GM12878 (cell line): ENCODE results near the gene GCNT1. TPM values are rescaled to one million over a fixed set of nuclear protein-coding genes. Genes with fewer than 3 reads are reported as not detected.

Experiments used
- ATAC-seq: fragments of 200-7000 bp; cut with Tn5 transposase; 3 replicates; pipeline ENCODE4 v1.9.1; 2020; ENCODE audit warnings: mild to moderate bottlenecking, moderate library complexity
- BruUV-seq: library from RNA; stranded (reverse); fragments of 400-500 nt; replicated peaks from 2 replicates; lab custom pipeline; 2021; lab: Mats Ljungman, UMichigan
- CTCF ChIA-PET: fragments of 300-600 bp; sonication (Branson Sonifier 250); formaldehyde crosslinking; extraction: SDS; loops from one replicate; lab custom pipeline; 2021; ENCODE audit warnings: inconsistent platforms; lab: Yijun Ruan, JAX
- POLR2A ChIA-PET: fragments of 350-600 bp; formaldehyde crosslinking; extraction: SDS; loops from one replicate; lab custom pipeline; 2021; ENCODE audit warnings: inconsistent platforms; lab: Charles Lee
- RAD21 ChIA-PET: fragments of 300-600 bp; sonication (Branson Sonifier 250); formaldehyde crosslinking; loops from one replicate; lab custom pipeline; 2023; ENCODE audit warnings: antibody characterized with exemption; ENCODE audit not compliant: unreplicated experiment; lab: Charles Lee
- SMC1A ChIA-PET: fragments of 300-600 bp; sonication (Branson Sonifier 250); formaldehyde crosslinking; loops from one replicate; lab custom pipeline; 2023; ENCODE audit not compliant: unreplicated experiment, uncharacterized antibody; lab: Charles Lee
- DNase-seq: peaks from one replicate; pipeline ENCODE4 v3.0.0-alpha.2; 2011; ENCODE audit warnings: low read depth, low spot score
- FAIRE-seq: peaks from 3 replicates; lab custom pipeline; 2011; peaks lifted over from hg19 to GRCh38; lab: Jason Lieb, UNC
- H2AFZ ChIP-seq: 2 replicates; pipeline ENCODE4 v1.6.0; 2011; ENCODE audit warnings: low read depth, low read length, control low read depth; ENCODE audit not compliant: control insufficient read depth
- H3K27ac ChIP-seq: 2 replicates; pipeline ENCODE4 v1.5.1; 2011; ENCODE audit warnings: control low read depth; ENCODE audit not compliant: control insufficient read depth, insufficient read depth
- H3K27me3 ChIP-seq, 2 experiments: replicated peaks in 1 of 2; 2 replicates each; pipeline versions ENCODE4 v1.6.0 to v1.6.1; 2011; ENCODE audit warnings: low read length in 1 of 2; ENCODE audit not compliant: control insufficient read depth in 2 of 2, insufficient read depth in 2 of 2
- H3K36me3 ChIP-seq, 2 experiments: 2 replicates each; pipeline ENCODE4 v1.5.1; 2011; ENCODE audit warnings: low read length in 1 of 2; ENCODE audit not compliant: control insufficient read depth in 2 of 2, insufficient read depth in 2 of 2
- H3K4me1 ChIP-seq: 2 replicates; pipeline ENCODE4 v1.6.1; 2011; ENCODE audit warnings: mild to moderate bottlenecking, low read length, moderate library complexity, mixed read lengths; ENCODE audit not compliant: control insufficient read depth, insufficient read depth
- H3K4me2 ChIP-seq: 2 replicates; pipeline ENCODE4 v1.6.0; 2011; ENCODE audit warnings: control low read depth; ENCODE audit not compliant: control insufficient read depth, insufficient read depth
- H3K4me3 ChIP-seq: fragments of 200-600 bp; sonication (generic); 2 replicates; pipeline ENCODE4 v1.5.1; 2016
- H3K79me2 ChIP-seq: 2 replicates; pipeline ENCODE4 v1.6.0; 2011; ENCODE audit warnings: low read length; ENCODE audit not compliant: control insufficient read depth, insufficient read depth
- H3K9ac ChIP-seq: 2 replicates; pipeline ENCODE4 v1.8.0; 2011; ENCODE audit warnings: low read length, control low read depth, mixed read lengths; ENCODE audit not compliant: control insufficient read depth, insufficient read depth
- H3K9me3 ChIP-seq: replicated peaks from 3 replicates; pipeline ENCODE4 v1.5.1; 2011; ENCODE audit warnings: mild to moderate bottlenecking, low read length; ENCODE audit not compliant: control insufficient read depth, insufficient read depth
- H4K20me1 ChIP-seq: 2 replicates; pipeline ENCODE4 v1.6.0; 2011; ENCODE audit not compliant: control insufficient read depth, insufficient read depth
- ETV6 ChIP-seq, 2 experiments: fragments of 450-650 bp in 1 of 2; IDR thresholded peaks in 1 of 2; conservative IDR thresholded peaks in 1 of 2; 2 replicates each; pipeline ENCODE4 v1.6.1; 2014; ENCODE audit warnings: antibody characterized with exemption in 1 of 2, borderline replicate concordance in 1 of 2, low read depth in 1 of 2, mild to moderate bottlenecking in 1 of 2, moderate library complexity in 1 of 2
- EZH2 ChIP-seq: IDR thresholded peaks from 2 replicates; pipeline ENCODE4 v1.6.1; 2012; ENCODE audit warnings: low read depth, mild to moderate bottlenecking, control low read depth, inconsistent platforms, low read length, borderline replicate concordance; ENCODE audit not compliant: control insufficient read depth
- IRF4 ChIP-seq: IDR thresholded peaks from 2 replicates; pipeline ENCODE4 v1.6.1; 2011; ENCODE audit warnings: low read depth, low read length
- KLF5 ChIP-seq: fragments of 450-650 bp; IDR thresholded peaks from 2 replicates; pipeline ENCODE4 v1.6.1; 2014; ENCODE audit warnings: mild to moderate bottlenecking; ENCODE audit not compliant: partially characterized antibody
- MXI1 ChIP-seq: fragments of 150-350 bp; IDR thresholded peaks from 2 replicates; pipeline ENCODE4 v1.6.1; 2011; ENCODE audit warnings: low read depth, mild to moderate bottlenecking, inconsistent platforms, low read length, improper control_type of control experiment
- NFXL1 ChIP-seq: fragments of 450-650 bp; IDR thresholded peaks from 2 replicates; pipeline ENCODE4 v1.6.1; 2017; ENCODE audit warnings: antibody characterized with exemption, mild to moderate bottlenecking, borderline replicate concordance
- NR2C1 ChIP-seq: fragments of 450-650 bp; IDR thresholded peaks from 2 replicates; pipeline ENCODE4 v1.6.1; 2017; ENCODE audit warnings: antibody characterized with exemption, mild to moderate bottlenecking, moderate library complexity
- POLR2AphosphoS2 ChIP-seq: IDR thresholded peaks from 2 replicates; pipeline ENCODE4 v1.6.1; 2011; ENCODE audit warnings: low read depth, mild to moderate bottlenecking, low read length, improper control_type of control experiment, moderate library complexity
- RBBP5 ChIP-seq: fragments of 200-600 bp; sonication (generic); conservative IDR thresholded peaks from 2 replicates; pipeline ENCODE4 v1.6.1; 2016
- RELA ChIP-seq: fragments of 450-650 bp; IDR thresholded peaks from 2 replicates; pipeline ENCODE4 v1.8.0; 2014; ENCODE audit warnings: borderline replicate concordance; ENCODE audit not compliant: partially characterized antibody
- SP1 ChIP-seq: IDR thresholded peaks from one replicate; pipeline ENCODE4 v1.6.1; 2011; ENCODE audit warnings: low read depth, low read length
- TCF3 ChIP-seq: IDR thresholded peaks from 2 replicates; pipeline ENCODE4 v1.6.1; 2012; ENCODE audit warnings: low read depth, mild to moderate bottlenecking, low read length, borderline replicate concordance; ENCODE audit not compliant: insufficient read depth
- YY1 ChIP-seq: IDR thresholded peaks from 2 replicates; pipeline ENCODE4 v1.6.1; 2011; ENCODE audit warnings: low read depth, mild to moderate bottlenecking, low read length
- WGBS: methylation state at CpG from one replicate; pipeline ENCODE4 v1.1.6; 2016; ENCODE audit warnings: low lambda C conversion rate; ENCODE audit not compliant: insufficient replicate concordance, insufficient coverage; ENCODE audit errors: missing lambda C conversion rate; 5-methylcytosine and 5-hydroxymethylcytosine counted together
- in situ Hi-C: fragments of 300-500 bp; cut with MboI; formaldehyde crosslinking; loops from 9 replicates; pipeline ENCODE4 v1.14.3; 2018; ENCODE audit warnings: mixed read lengths
- intact Hi-C: fragments of 100-400 bp; cut with micrococcal nuclease; formaldehyde crosslinking; loops from one replicate; pipeline ENCODE4 v1.14.2; 2022; ENCODE audit not compliant: unreplicated experiment
- polyA plus RNA-seq, 11 experiments: library from polyadenylated mRNA; depleted of rRNA in 4 of 11; unstranded in 6 of 11; stranded (reverse) in 5 of 11; fragments of >200 nt; fragmentation: Nextera tagmentation in 4 of 11; fragmentation: Illumina TruSeq in 1 of 11; extraction: Ambion mirVana in 4 of 11; extraction: Trizol in 1 of 11; gene quantifications; 1 replicate in 1 of 11; 2 replicates in 10 of 11; pipeline versions ENCODE4 v1.2.1 to v1.2.3, GENCODE V29; 2011 to 2016; ENCODE audit warnings: inconsistent platforms in 2 of 11, missing spikeins in 2 of 11, low read depth in 1 of 11
- total RNA-seq, 4 experiments: library from RNA; depleted of rRNA in 3 of 4; stranded (reverse); fragments of >200 nt in 3 of 4; fragmentation: Illumina TruSeq in 1 of 4; extraction: Trizol in 1 of 4; gene quantifications; 2 replicates each; pipeline versions ENCODE4 v1.2.1 to v1.2.3, GENCODE V29; 2013 to 2021
- TF ChIP-seq, protein P1 (sequence below): fragments of 450-650 bp; IDR thresholded peaks from 2 replicates; pipeline ENCODE4 v1.6.1; 2017; ENCODE audit warnings: low read depth, mild to moderate bottlenecking, moderate library complexity
- TF ChIP-seq, protein P2 (sequence below): fragments of 450-650 bp; conservative IDR thresholded peaks from 2 replicates; pipeline ENCODE4 v1.6.1; 2017; ENCODE audit warnings: mild to moderate bottlenecking, moderate library complexity
- TF ChIP-seq, protein P3 (sequence below): fragments of 450-650 bp; IDR thresholded peaks from 2 replicates; pipeline ENCODE4 v1.6.1; 2017; ENCODE audit warnings: mild to moderate bottlenecking, moderate library complexity

The GCNT1 gene
- total and polyA plus RNA-seq, 10 of the 15 experiments (the other 5 are each of a cell fraction or from before 2014, with no cell fraction given): 2.8 to 17.8 (median 7.1) TPM

DNA sequence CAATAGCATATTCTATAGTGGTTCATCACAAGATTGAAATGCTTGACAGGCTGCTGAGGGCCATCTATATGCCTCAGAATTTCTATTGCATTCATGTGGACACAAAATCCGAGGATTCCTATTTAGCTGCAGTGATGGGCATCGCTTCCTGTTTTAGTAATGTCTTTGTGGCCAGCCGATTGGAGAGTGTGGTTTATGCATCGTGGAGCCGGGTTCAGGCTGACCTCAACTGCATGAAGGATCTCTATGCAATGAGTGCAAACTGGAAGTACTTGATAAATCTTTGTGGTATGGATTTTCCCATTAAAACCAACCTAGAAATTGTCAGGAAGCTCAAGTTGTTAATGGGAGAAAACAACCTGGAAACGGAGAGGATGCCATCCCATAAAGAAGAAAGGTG, 43.8 kb downstream of the GCNT1 start (continued):
- TF ChIP-seq YY1: no peak
- no peak for TF ChIP-seq RELA

DNA sequence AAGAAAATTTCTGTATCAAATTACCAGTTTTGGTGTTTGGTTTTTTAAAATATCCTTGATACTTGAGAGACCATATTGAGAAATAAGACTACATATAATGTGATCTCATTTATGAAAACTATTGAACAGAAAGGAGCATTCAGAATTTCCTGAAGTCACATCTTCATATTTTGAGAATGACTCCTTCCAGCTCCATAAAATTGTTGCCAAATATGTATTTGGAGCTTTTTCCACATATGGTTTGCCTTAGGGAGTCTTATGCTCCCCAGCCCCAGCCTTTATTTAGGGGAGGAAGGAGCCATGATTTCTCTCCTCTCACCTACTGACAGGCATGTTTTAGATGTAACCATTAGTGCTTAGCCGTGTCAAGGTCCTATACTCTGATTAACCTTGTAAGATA, 51.1 kb downstream of the GCNT1 start:
- in situ Hi-C loops: no loop called here
- TF ChIP-seq, protein P1, sequence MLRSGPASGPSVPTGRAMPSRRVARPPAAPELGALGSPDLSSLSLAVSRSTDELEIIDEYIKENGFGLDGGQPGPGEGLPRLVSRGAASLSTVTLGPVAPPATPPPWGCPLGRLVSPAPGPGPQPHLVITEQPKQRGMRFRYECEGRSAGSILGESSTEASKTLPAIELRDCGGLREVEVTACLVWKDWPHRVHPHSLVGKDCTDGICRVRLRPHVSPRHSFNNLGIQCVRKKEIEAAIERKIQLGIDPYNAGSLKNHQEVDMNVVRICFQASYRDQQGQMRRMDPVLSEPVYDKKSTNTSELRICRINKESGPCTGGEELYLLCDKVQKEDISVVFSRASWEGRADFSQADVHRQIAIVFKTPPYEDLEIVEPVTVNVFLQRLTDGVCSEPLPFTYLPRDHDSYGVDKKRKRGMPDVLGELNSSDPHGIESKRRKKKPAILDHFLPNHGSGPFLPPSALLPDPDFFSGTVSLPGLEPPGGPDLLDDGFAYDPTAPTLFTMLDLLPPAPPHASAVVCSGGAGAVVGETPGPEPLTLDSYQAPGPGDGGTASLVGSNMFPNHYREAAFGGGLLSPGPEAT: no peak
- TF ChIP-seq, protein P2, sequence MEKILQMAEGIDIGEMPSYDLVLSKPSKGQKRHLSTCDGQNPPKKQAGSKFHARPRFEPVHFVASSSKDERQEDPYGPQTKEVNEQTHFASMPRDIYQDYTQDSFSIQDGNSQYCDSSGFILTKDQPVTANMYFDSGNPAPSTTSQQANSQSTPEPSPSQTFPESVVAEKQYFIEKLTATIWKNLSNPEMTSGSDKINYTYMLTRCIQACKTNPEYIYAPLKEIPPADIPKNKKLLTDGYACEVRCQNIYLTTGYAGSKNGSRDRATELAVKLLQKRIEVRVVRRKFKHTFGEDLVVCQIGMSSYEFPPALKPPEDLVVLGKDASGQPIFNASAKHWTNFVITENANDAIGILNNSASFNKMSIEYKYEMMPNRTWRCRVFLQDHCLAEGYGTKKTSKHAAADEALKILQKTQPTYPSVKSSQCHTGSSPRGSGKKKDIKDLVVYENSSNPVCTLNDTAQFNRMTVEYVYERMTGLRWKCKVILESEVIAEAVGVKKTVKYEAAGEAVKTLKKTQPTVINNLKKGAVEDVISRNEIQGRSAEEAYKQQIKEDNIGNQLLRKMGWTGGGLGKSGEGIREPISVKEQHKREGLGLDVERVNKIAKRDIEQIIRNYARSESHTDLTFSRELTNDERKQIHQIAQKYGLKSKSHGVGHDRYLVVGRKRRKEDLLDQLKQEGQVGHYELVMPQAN: no peak
- TF ChIP-seq POLR2AphosphoS2: no peak
- no peak for TF ChIP-seq EZH2
- TF ChIP-seq NFXL1: no peak
- no peak for TF ChIP-seq RBBP5
- TF ChIP-seq, protein P3, sequence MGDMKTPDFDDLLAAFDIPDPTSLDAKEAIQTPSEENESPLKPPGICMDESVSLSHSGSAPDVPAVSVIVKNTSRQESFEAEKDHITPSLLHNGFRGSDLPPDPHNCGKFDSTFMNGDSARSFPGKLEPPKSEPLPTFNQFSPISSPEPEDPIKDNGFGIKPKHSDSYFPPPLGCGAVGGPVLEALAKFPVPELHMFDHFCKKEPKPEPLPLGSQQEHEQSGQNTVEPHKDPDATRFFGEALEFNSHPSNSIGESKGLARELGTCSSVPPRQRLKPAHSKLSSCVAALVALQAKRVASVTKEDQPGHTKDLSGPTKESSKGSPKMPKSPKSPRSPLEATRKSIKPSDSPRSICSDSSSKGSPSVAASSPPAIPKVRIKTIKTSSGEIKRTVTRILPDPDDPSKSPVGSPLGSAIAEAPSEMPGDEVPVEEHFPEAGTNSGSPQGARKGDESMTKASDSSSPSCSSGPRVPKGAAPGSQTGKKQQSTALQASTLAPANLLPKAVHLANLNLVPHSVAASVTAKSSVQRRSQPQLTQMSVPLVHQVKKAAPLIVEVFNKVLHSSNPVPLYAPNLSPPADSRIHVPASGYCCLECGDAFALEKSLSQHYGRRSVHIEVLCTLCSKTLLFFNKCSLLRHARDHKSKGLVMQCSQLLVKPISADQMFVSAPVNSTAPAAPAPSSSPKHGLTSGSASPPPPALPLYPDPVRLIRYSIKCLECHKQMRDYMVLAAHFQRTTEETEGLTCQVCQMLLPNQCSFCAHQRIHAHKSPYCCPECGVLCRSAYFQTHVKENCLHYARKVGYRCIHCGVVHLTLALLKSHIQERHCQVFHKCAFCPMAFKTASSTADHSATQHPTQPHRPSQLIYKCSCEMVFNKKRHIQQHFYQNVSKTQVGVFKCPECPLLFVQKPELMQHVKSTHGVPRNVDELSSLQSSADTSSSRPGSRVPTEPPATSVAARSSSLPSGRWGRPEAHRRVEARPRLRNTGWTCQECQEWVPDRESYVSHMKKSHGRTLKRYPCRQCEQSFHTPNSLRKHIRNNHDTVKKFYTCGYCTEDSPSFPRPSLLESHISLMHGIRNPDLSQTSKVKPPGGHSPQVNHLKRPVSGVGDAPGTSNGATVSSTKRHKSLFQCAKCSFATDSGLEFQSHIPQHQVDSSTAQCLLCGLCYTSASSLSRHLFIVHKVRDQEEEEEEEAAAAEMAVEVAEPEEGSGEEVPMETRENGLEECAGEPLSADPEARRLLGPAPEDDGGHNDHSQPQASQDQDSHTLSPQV: no peak
- TF ChIP-seq ETV6 (conservative IDR thresholded peaks at IDR 0.05 in 1 of 2, IDR thresholded peaks at IDR 0.05 in 1 of 2; ENCODE audit: borderline replicate concordance in 1 of 2, low read depth in 1 of 2): no peak
- no peak for TF ChIP-seq NR2C1
- TF ChIP-seq KLF5: no peak
- TF ChIP-seq TCF3: no peak
- no peak for TF ChIP-seq IRF4
- no peak for TF ChIP-seq SP1
- no peak for TF ChIP-seq MXI1

More for the DNA sequence above, 51.1 kb downstream of the GCNT1 start:
- RAD21 ChIA-PET: no interaction called here
- 94% methylated on average over 1 of the region's 1 CpG for WGBS
- SMC1A ChIA-PET: interaction anchor here (0.6 kb wide), 1 partner anchor 124 kb away, joined by 3 read pairs; no protein-coding TSS in a partner anchor
- Histone ChIP-seq H3K36me3 (no peaks in the 10 kb centered on the region), H3K27me3 (no peaks in the 10 kb centered on the region), H3K4me1 (no peaks in the 10 kb centered on the region), H3K4me2 (no peak overlapping the region), H3K9me3 (no peaks in the 10 kb centered on the region; the same call in 2 of the 3 replicates), H3K9ac (no peak overlapping the region), H3K79me2 (no peaks in the 10 kb centered on the region), H4K20me1 (no peaks in the 10 kb centered on the region), H3K27ac (no peak overlapping the region), H3K4me3 (no peak overlapping the region), H2AFZ (no peak overlapping the region)
- POLR2A ChIA-PET: no interaction called here
- CTCF ChIA-PET: no interaction called here
- intact Hi-C loops: no loop called here
- ATAC-seq: no peak
- BruUV-seq: no TSS peak
- no peak for FAIRE-seq
- no peak for DNase-seq
